Testis (tissue), 3 donors: ENCODE data around the gene RAD23B. TPM values are rescaled to one million over a fixed set of nuclear protein-coding genes. Genes with fewer than 3 reads are reported as not detected.

Source experiments
- DNase-seq: peaks from one replicate; pipeline ENCODE4 v3.0.0-alpha.2; 2019
- H3K27ac ChIP-seq, 2 donors: fragments of 200-600 bp; sonication (generic); one replicate each; pipeline ENCODE4 v1.5.1; 2019
- H3K27me3 ChIP-seq: fragments of 200-600 bp; sonication (generic); one replicate; pipeline ENCODE4 v1.5.1; 2019
- H3K36me3 ChIP-seq: fragments of 200-600 bp; sonication (generic); one replicate; pipeline ENCODE4 v1.5.1; 2017; ENCODE audit warnings: low read depth; ENCODE audit errors: missing control alignments
- H3K4me1 ChIP-seq: fragments of 200-600 bp; sonication (generic); one replicate; pipeline ENCODE4 v1.5.1; 2019
- H3K4me3 ChIP-seq, 2 donors: fragments of 200-600 bp; sonication (generic); one replicate each; pipeline ENCODE4 v1.5.1; 2017 to 2019
- H3K9me3 ChIP-seq: fragments of 200-600 bp; sonication (generic); one replicate; pipeline ENCODE4 v1.5.1; 2017
- POLR2A ChIP-seq: fragments of 450-650 bp; IDR thresholded peaks from one replicate; pipeline ENCODE4 v1.6.1; 2017; ENCODE audit warnings: antibody characterized with exemption, mild to moderate bottlenecking, moderate library complexity
- WGBS, 2 donors: methylation state at CpG; one replicate each; pipeline ENCODE4 v1.1.5; 2018; 5-methylcytosine and 5-hydroxymethylcytosine counted together
- intact Hi-C: fragments of 100-400 bp; cut with DNase I; formaldehyde crosslinking; loops from one replicate; pipeline ENCODE4 v1.15.1; 2023; ENCODE audit warnings: low total_unique reads
- polyA plus RNA-seq: library from polyadenylated mRNA; stranded (reverse); fragments of 350-450 nt; fragmentation: Illumina TruSeq; extraction: RNeasy Lipid Tissue Mini Kit (QIAGEN cat#74804); gene quantifications from one replicate; pipeline ENCODE4 v1.2.3, GENCODE V29; 2014; ENCODE audit warnings: low read depth, low replicate concordance; ENCODE audit not compliant: insufficient read depth
- total RNA-seq, 2 donors: library from RNA; depleted of rRNA; stranded (reverse); fragments of >200 nt; gene quantifications; one replicate each; pipeline ENCODE4 v1.2.3, GENCODE V29; 2016
- TF ChIP-seq, protein P1 (sequence below), 3 experiments: fragments of 450-650 bp in 2 of 3; fragments of 200-600 bp in 1 of 3; sonication (generic) in 1 of 3; IDR thresholded peaks; one replicate each; pipeline ENCODE4 v1.5.1; 2016 to 2019; ENCODE audit warnings: antibody characterized with exemption in 3 of 3, mild to moderate bottlenecking in 2 of 3, moderate library complexity in 1 of 3

RAD23B gene
- total and polyA plus RNA-seq, 3 donors from 2014 or later = 116 to 199 (median 138) TPM

DNA sequence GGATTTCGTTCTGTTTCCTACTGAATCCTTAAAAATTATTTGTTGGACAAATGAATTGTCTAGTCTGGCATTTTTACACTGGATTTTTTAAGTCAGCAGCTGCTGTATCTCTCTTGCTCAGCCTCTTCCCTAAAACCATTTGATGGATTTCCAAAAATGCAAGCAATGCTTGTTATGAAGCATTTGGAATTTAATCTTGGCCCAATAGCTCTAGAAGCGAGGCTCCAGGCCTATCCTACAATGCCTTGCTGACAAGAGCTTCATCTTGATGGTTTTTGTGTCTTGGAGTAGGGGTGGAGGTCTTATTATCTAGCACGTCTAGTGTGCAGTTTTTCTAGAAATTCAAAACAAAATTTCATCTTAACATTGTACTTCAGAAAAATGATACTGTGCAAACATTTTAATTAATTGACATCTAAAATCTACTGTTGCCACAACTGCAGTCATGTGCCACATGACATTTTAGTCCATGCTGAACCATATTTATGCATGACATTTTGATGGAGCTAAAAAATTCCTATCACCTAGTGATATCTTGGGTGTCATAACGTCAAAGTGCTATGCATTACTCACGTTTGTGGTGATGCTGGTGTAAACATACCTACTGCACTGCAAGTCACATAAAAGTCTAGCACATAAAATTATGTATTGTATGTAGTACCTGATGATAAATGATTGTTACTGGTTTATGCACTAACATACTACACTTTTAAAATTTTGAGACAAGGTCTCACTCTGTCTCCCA, 5.9 kb upstream of the RAD23B start:
- TF ChIP-seq, protein P1, sequence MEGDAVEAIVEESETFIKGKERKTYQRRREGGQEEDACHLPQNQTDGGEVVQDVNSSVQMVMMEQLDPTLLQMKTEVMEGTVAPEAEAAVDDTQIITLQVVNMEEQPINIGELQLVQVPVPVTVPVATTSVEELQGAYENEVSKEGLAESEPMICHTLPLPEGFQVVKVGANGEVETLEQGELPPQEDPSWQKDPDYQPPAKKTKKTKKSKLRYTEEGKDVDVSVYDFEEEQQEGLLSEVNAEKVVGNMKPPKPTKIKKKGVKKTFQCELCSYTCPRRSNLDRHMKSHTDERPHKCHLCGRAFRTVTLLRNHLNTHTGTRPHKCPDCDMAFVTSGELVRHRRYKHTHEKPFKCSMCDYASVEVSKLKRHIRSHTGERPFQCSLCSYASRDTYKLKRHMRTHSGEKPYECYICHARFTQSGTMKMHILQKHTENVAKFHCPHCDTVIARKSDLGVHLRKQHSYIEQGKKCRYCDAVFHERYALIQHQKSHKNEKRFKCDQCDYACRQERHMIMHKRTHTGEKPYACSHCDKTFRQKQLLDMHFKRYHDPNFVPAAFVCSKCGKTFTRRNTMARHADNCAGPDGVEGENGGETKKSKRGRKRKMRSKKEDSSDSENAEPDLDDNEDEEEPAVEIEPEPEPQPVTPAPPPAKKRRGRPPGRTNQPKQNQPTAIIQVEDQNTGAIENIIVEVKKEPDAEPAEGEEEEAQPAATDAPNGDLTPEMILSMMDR (IDR thresholded peaks at IDR 0.05) = no peak
- no peak for TF ChIP-seq POLR2A
- no peak overlapping the region for H3K27ac ChIP-seq
- intact Hi-C loops = no loop called here
- H3K36me3 ChIP-seq = no peaks in the 10 kb centered on the region
- no peak for DNase-seq
- no peak overlapping the region for H3K4me3 ChIP-seq
- no peaks in the 10 kb centered on the region for H3K9me3 ChIP-seq
- 61% methylated on average over 5 of the region's 5 CpGs for WGBS, 2 donors
- peaks cover 2% of the 10 kb centered on the region for H3K4me1 ChIP-seq
- no peaks in the 10 kb centered on the region for H3K27me3 ChIP-seq

DNA sequence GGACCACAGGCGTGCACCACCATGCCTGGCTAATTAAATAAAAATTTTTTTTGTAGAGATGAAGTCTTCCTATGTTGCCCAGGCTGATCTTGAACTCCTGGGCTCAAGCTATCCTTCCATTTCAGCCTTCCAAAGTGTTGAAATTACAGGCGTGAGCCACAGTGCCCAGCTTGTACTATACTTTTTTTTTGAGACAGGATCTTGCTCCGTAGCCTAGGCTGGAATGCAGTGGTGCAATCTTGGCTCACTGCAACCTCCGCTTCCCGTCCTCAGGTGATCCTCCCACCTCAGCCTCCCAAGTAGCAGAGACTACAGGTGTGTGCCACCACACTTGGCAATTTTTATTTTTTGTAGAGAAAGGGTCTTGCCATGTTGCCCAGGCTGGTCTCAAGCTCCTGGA, 5.3 kb upstream of the RAD23B start:
- 91 to 94% methylated on average over 5 of the region's 5 CpGs for WGBS, 2 donors
- no peaks in the 10 kb centered on the region for H3K27me3 ChIP-seq
- intact Hi-C loops = no loop called here
- DNase-seq = no peak
- no peaks in the 10 kb centered on the region for H3K36me3 ChIP-seq
- TF ChIP-seq, protein P1 (IDR thresholded peaks at IDR 0.05) = no peak
- no peak for TF ChIP-seq POLR2A
- H3K9me3 ChIP-seq = no peaks in the 10 kb centered on the region
- H3K27ac ChIP-seq = no peak overlapping the region
- H3K4me3 ChIP-seq = no peak overlapping the region
- peaks cover 4% of the 10 kb centered on the region for H3K4me1 ChIP-seq

DNA sequence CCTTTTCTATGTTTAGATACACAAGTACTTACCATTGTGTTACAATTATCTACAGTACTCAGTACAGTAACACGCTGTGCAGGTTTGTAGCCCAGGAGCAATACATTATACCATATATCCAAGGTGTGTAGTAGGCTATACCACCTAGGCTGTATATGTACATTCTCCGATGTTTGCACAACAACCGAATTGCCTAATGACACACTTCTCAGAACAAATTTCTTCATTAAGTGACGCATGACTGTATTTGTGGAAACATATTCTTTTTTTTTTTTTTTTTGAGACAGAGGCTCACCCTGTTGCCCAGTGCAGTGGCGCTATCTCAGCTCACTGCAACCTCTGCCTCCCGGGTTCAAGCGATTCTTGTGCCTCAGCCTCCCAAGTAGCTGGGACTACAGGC, 4.0 kb upstream of the RAD23B start:
- H3K9me3 ChIP-seq = no peaks in the 10 kb centered on the region
- no peak overlapping the region for H3K27ac ChIP-seq
- no peak overlapping the region for H3K4me3 ChIP-seq
- intact Hi-C loops = no loop called here
- TF ChIP-seq POLR2A = no peak
- TF ChIP-seq, protein P1 (IDR thresholded peaks at IDR 0.05) = no peak
- H3K36me3 ChIP-seq = no peaks in the 10 kb centered on the region
- 89 to 94% methylated on average over 7 of the region's 7 CpGs for WGBS, 2 donors
- H3K27me3 ChIP-seq = no peaks in the 10 kb centered on the region
- H3K4me1 ChIP-seq = peaks cover 4% of the 10 kb centered on the region
- no peak for DNase-seq

DNA sequence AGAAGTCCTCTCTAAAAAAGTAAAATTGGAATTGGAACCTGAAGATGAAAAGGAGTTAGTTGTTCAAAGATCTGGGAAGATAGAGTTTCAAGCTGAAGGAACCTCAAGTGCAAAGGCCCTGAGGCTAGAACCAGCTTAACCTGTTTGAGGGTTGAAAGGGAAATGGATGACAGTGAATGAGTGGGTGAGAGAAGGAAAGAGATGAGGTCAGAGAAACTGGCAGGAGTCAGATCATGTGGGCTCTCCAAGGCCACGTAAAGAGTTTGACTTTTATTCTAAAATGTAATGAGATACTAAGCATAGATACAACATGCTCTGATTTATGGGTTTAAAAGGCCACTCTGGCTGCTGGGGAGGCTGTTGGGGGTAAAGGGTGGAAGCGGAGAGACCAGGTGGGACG, 2.5 kb upstream of the RAD23B start:
- 83 to 90% methylated on average over 3 of the region's 3 CpGs for WGBS, 2 donors
- H3K36me3 ChIP-seq = no peaks in the 10 kb centered on the region
- no peak overlapping the region for H3K27ac ChIP-seq
- TF ChIP-seq, protein P1 (IDR thresholded peaks at IDR 0.05) = no peak
- no peak for TF ChIP-seq POLR2A
- H3K27me3 ChIP-seq = no peaks in the 10 kb centered on the region
- no peaks in the 10 kb centered on the region for H3K9me3 ChIP-seq
- H3K4me3 ChIP-seq = no peak overlapping the region
- peaks cover 11% of the 10 kb centered on the region for H3K4me1 ChIP-seq
- DNase-seq = no peak
- intact Hi-C loops = no loop called here

DNA sequence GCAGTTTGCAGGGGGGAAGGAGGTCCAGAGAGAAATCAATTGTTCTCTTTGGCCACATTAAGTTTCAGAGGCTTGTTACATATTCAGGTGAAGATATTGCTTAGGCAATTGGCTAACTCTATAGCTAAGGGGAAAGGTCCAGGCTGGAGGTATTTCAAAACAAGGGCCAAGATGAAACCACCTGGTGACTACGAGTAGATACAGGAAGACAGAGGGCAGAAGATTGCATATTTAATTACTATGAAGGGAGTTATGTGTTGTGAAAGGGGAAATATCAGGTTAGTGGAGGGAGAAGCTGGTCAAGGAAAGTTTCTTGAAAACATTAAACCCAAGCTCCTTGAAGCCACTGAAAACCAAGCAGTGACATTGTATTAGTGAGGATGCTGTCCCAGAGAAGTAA, 1.9 kb upstream of the RAD23B start:
- TF ChIP-seq, protein P1 (IDR thresholded peaks at IDR 0.05) = no peak
- no peak for TF ChIP-seq POLR2A

More for the DNA sequence above, 1.9 kb upstream of the RAD23B start:
- no peaks in the 10 kb centered on the region for H3K9me3 ChIP-seq
- 55 to 61% methylated on average over 1 of the region's 1 CpG for WGBS, 2 donors
- intact Hi-C loops = no loop called here
- DNase-seq = no peak
- no peak overlapping the region for H3K27ac ChIP-seq
- no peaks in the 10 kb centered on the region for H3K36me3 ChIP-seq
- H3K4me1 ChIP-seq = peaks cover 18% of the 10 kb centered on the region
- H3K4me3 ChIP-seq = no peak overlapping the region
- H3K27me3 ChIP-seq = no peaks in the 10 kb centered on the region
